Measurements from ENCODE around the gene WDHD1. TPM values are rescaled to one million over a fixed set of nuclear protein-coding genes. Genes with fewer than 3 reads are reported as not detected.

The WDHD1 gene
- total and polyA plus RNA-seq, 2 of the 4 experiments (the other 2 are of a cell fraction) = 4.4 to 13.1 TPM

DNA sequence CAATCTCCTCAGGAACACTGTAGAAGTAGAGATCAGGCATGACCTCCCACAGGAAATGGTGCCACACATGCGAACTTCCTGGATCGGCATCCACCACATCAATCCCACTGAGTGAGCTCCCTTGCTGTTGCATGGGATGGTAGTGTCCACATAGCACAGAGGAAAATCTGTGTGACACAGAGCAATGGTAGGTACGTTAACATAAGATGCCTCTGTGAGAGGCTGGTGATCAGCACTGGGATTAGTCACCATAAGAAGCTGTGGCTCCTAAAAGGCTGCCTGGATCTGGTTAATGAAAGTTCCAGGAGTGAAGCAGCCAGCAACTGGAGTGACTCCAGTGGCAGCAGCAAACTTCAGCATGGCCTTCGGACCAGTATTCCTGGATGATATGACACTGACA, 21.8 kb downstream of the WDHD1 start:
- peaks cover 5% of the 10 kb centered on the region for H3K36me3 ChIP-seq (ENCODE audit: control insufficient read depth, insufficient read depth, low read length)
- ATAC-seq (ENCODE audit: low read depth) = peak; percentile 32; the same call in 1 of the 2 replicates
- no peak overlapping the region for H2AFZ ChIP-seq (replicated peaks; ENCODE audit: low read length, poor library complexity)
- H2BK15ac ChIP-seq (ENCODE audit: low read depth, low read length) = no peak overlapping the region
- intact Hi-C loops (cut with micrococcal nuclease) = no loop called here
- H2AK9ac ChIP-seq (replicated peaks; ENCODE audit: low read depth, low read length, poor library complexity) = no peak overlapping the region
- no peak overlapping the region for H2BK20ac ChIP-seq (ENCODE audit: low read depth, low read length)
- peaks cover 5% of the 10 kb centered on the region for H3K9me1 ChIP-seq (ENCODE audit: insufficient read depth, low read length)
- H3K27me3 ChIP-seq (ENCODE audit: control insufficient read depth, insufficient read depth, low read length) = no peaks in the 10 kb centered on the region
- no peak for TF ChIP-seq CEBPB (IDR thresholded peaks at IDR 0.05; ENCODE audit: low read depth, low read length)
- no peak for TF ChIP-seq MAZ (IDR thresholded peaks at IDR 0.05; ENCODE audit: borderline replicate concordance, low read depth, low read length)
- ChIA-PET POLR2A (ENCODE audit: unreplicated experiment) (no interaction called here), CTCF (no interaction called here)
- BruUV-seq (replicated peaks) = no TSS peak
- no peak overlapping the region for H3K23ac ChIP-seq (ENCODE audit: low read depth, low read length)
- H3K4me1 ChIP-seq (ENCODE audit: control insufficient read depth, insufficient read depth, low read length) = no peaks in the 10 kb centered on the region; the same call in 1 of the 2 replicates
- H3K9me3 ChIP-seq (ENCODE audit: control insufficient read depth, insufficient read depth, low read length) = no peaks in the 10 kb centered on the region
- no peak overlapping the region for H2BK5ac ChIP-seq (ENCODE audit: low read depth, low read length, poor library complexity, severe bottlenecking)
- dilution Hi-C loops (cut with HindIII; ENCODE audit: low sequenced_read_pairs, unreplicated experiment) = no loop called here
- H2AK5ac ChIP-seq (ENCODE audit: low read depth, low read length) = no peak overlapping the region
- H3K79me1 ChIP-seq (ENCODE audit: low read depth in 1 of 2, low read length in 2 of 2) = no peaks in the 10 kb centered on the region; a peak in 1 of 4 replicates
- no peak overlapping the region for H4K8ac ChIP-seq (ENCODE audit: low read depth in 2 of 2, low read length in 2 of 2)
- H3K4ac ChIP-seq (ENCODE audit: low read depth, low read length) = no peak overlapping the region
- H3K27ac ChIP-seq (ENCODE audit: insufficient read depth, low read length) = no peak overlapping the region
- no peak overlapping the region for H3K9ac ChIP-seq (ENCODE audit: low read depth, low read length)
- no peak overlapping the region for H3K14ac ChIP-seq (replicated peaks; ENCODE audit: low read depth, low read length)
- no peak overlapping the region for H3K4me2 ChIP-seq (ENCODE audit: low read depth, low read length)
- no CpG with 5 or more reads among the region's 4 CpGs for WGBS, 2 experiments (ENCODE audit: extremely low coverage in 2 of 2, insufficient read length in 1 of 2)
- in situ Hi-C loops (cut with MboI; ENCODE audit: low sequenced_read_pairs) = no loop called here
- no peak overlapping the region for H4K91ac ChIP-seq (ENCODE audit: insufficient read depth, low read depth, low read length)
- H3K4me3 ChIP-seq (ENCODE audit: insufficient read depth, low read depth, low read length) = no peak overlapping the region
- no peak overlapping the region for H3K18ac ChIP-seq (ENCODE audit: low read depth, low read length)
- DNase-seq = peak; percentile 74
- no peak overlapping the region for H3K56ac ChIP-seq (ENCODE audit: extremely low read depth, insufficient read depth, low read length)
- H4K20me1 ChIP-seq (ENCODE audit: insufficient read depth, low read length) = no peaks in the 10 kb centered on the region
- H4K5ac ChIP-seq (ENCODE audit: low read depth, low read length) = no peak overlapping the region
- H2BK120ac ChIP-seq (ENCODE audit: low read depth, low read length) = no peak overlapping the region

Measured in IMR-90 (cell line).